Vagina (tissue), 2 donors: ENCODE results near the gene IRAK4.

Experiments
- CTCF ChIP-seq, 3 experiments: fragments of 450-650 bp in 2 of 3; fragments of 200-600 bp in 1 of 3; sonication (generic) in 1 of 3; IDR thresholded peaks; one replicate each; pipeline ENCODE4 v1.5.1; 2017 to 2019; ENCODE audit warnings: antibody characterized with exemption in 3 of 3, mild to moderate bottlenecking in 2 of 3, moderate library complexity in 2 of 3
- POLR2AphosphoS5 ChIP-seq, 2 donors: sonication (generic); formaldehyde crosslinking; IDR thresholded peaks; one replicate each; pipeline ENCODE4 v1.9.0; 2017; ENCODE audit warnings: antibody characterized with exemption in 2 of 2, mild to moderate bottlenecking in 2 of 2, low read depth in 1 of 2; ENCODE audit not compliant: insufficient read depth in 1 of 2

GRCh38 chr12:43722621-43723020 is 36.1 kb upstream of the IRAK4 start:
- TF ChIP-seq CTCF (IDR thresholded peaks at IDR 0.05) = no peak
- TF ChIP-seq POLR2AphosphoS5 (IDR thresholded peaks at IDR 0.05; ENCODE audit: insufficient read depth in 1 of 2, low read depth in 1 of 2) = no peak
